ENCODE measurements around the gene BMPR1B.

DNA sequence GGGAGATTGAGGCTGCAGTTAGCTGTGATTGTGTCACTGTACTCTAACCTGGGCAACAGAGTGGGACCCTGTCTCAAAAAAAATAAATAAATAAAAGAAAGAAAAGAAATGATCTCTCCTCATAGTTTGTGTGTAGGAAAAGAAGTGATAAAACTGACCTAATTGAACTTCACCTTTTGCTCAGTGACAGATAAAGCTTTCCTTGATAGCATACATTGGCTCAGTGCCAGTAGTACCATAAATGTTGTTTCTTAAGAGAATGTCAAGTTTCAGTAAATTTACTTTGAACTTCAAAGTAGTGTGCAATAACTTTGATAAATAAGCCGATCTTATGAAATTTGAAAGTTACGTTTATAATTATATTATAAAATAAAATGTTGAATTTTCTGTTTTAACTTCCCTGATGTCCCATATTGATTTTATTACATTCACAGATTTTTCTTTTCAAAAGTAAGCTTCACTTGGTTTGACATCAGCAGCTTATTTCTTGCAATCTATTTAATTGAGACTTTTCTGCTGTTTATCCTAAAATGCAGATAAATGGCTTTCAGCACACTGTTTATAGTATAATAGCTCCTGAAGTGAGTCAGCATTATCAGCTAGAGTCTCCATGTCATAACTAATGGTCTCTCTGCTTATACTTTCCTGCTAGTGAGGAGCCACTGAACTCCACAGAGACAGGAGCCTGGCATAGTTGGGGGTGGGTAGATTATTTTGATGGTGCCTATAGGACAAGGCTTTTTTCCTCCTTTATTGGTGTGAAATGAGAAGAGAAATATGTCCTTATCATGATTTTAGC, 330.1 kb downstream of the BMPR1B start:
- TF ChIP-seq, protein P1, sequence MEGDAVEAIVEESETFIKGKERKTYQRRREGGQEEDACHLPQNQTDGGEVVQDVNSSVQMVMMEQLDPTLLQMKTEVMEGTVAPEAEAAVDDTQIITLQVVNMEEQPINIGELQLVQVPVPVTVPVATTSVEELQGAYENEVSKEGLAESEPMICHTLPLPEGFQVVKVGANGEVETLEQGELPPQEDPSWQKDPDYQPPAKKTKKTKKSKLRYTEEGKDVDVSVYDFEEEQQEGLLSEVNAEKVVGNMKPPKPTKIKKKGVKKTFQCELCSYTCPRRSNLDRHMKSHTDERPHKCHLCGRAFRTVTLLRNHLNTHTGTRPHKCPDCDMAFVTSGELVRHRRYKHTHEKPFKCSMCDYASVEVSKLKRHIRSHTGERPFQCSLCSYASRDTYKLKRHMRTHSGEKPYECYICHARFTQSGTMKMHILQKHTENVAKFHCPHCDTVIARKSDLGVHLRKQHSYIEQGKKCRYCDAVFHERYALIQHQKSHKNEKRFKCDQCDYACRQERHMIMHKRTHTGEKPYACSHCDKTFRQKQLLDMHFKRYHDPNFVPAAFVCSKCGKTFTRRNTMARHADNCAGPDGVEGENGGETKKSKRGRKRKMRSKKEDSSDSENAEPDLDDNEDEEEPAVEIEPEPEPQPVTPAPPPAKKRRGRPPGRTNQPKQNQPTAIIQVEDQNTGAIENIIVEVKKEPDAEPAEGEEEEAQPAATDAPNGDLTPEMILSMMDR (IDR thresholded peaks at IDR 0.05): no peak
- no peak for TF ChIP-seq EP300 (IDR thresholded peaks at IDR 0.05)
- no peak for TF ChIP-seq POLR2A (IDR thresholded peaks at IDR 0.05)

Data from ovary (tissue), 3 donors.